Upper lobe of right lung (tissue), 1 donor: ENCODE data around the gene SEC14L2. TPM values are rescaled to one million over a fixed set of nuclear protein-coding genes. Genes with fewer than 3 reads are reported as not detected.

Source experiments
- ATAC-seq: fragments of 200-7000 bp; cut with Tn5 transposase; one replicate; pipeline ENCODE4 v1.9.1; 2020; ENCODE audit warnings: mild to moderate bottlenecking, moderate library complexity
- DNase-seq: peaks from one replicate; pipeline ENCODE4 v3.0.0-alpha.2; 2020
- H3K27ac ChIP-seq: fragments of 200-600 bp; one replicate; pipeline ENCODE4 v1.8.0; 2022
- H3K27me3 ChIP-seq: fragments of 200-600 bp; one replicate; pipeline ENCODE4 v1.8.0; 2022; ENCODE audit warnings: mild to moderate bottlenecking
- H3K36me3 ChIP-seq: fragments of 200-600 bp; one replicate; pipeline ENCODE4 v1.8.0; 2022
- H3K4me1 ChIP-seq: fragments of 200-600 bp; one replicate; pipeline ENCODE4 v1.8.0; 2022
- H3K4me3 ChIP-seq: fragments of 200-600 bp; one replicate; pipeline ENCODE4 v1.8.0; 2022; ENCODE audit warnings: mild to moderate bottlenecking
- H3K9me3 ChIP-seq: fragments of 200-600 bp; one replicate; pipeline ENCODE4 v1.8.0; 2022
- intact Hi-C: fragments of 100-400 bp; cut with DNase I; formaldehyde crosslinking; loops from one replicate; pipeline ENCODE4 v1.11.0; 2022
- long read RNA-seq: library from polyadenylated mRNA; unstranded; transcript quantifications from one replicate; pipeline ENCODE4 v2.0.0, GENCODE V29; 2021
- total RNA-seq: library from RNA; stranded (reverse); fragmentation: NEBNext Ultra II Directional; extraction: Animal tissue kit (Norgen Biotek cat#: 25700); gene quantifications from one replicate; pipeline ENCODE4 v1.2.1, GENCODE V29; 2021
- TF ChIP-seq, protein P1 (sequence below): fragments of 200-600 bp; IDR thresholded peaks from one replicate; pipeline ENCODE4 v1.8.0; 2022; ENCODE audit warnings: antibody characterized with exemption
- donor health status: DM: no; HTN: yes; CAD: no; lungs with severe emphysema.

Gene SEC14L2
- 7.1 TPM for total RNA-seq
- long read RNA-seq, full-length matches to known transcripts = 1 of 13 reads
- long read RNA-seq, partial matches to known transcripts = 1 of 13 reads
- long read RNA-seq, other reads (novel, unspliced or antisense) = 11 of 13 reads

DNA sequence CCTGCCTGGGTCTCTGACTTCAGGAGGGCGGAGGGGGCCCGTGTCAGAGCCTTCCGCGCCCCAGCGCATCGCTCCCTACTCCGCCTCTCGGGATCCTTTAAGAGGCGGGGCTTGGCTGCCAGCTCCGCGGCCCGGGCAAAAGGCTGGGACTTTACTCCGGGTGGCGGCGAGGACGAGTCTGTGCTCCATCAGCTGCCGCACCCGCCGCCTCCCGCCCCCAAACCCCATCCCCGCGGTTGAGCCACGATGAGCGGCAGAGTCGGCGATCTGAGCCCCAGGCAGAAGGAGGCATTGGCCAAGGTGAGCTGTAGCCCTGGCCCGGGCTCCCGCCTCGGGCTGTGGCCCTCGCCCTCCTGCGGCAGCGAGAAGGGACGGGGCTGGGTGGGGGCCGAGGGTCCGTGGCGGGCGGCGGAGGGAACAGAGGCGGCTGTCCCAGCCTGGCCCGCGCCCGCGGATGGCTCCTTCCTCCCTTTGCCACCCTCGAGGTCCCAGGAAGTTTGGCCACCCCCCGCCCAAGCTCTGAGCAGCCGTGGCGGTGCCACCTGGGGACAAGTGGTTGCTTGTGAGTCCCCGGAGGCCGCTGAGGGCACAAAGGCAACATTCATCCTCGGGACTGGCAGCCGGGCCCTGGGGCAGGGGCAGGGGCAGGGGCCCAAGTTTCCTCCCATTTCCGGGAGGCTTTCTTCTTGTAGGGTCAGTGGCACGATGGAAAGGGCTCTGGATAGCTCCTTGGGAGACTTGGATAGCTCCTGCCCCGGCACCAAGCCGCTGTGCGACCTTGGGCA, at the start of gene SEC14L2:
Gene SEC14L2 (plus strand): TSS at position 148 of the 785 bp plus-strand sequence. CDS start 99 bp downstream, at position 247.
- H3K36me3 ChIP-seq = no peaks in the 10 kb centered on the region
- peak within 1 kb of the TSS; percentile 64 for H3K4me3 ChIP-seq
- TF ChIP-seq, protein P1, sequence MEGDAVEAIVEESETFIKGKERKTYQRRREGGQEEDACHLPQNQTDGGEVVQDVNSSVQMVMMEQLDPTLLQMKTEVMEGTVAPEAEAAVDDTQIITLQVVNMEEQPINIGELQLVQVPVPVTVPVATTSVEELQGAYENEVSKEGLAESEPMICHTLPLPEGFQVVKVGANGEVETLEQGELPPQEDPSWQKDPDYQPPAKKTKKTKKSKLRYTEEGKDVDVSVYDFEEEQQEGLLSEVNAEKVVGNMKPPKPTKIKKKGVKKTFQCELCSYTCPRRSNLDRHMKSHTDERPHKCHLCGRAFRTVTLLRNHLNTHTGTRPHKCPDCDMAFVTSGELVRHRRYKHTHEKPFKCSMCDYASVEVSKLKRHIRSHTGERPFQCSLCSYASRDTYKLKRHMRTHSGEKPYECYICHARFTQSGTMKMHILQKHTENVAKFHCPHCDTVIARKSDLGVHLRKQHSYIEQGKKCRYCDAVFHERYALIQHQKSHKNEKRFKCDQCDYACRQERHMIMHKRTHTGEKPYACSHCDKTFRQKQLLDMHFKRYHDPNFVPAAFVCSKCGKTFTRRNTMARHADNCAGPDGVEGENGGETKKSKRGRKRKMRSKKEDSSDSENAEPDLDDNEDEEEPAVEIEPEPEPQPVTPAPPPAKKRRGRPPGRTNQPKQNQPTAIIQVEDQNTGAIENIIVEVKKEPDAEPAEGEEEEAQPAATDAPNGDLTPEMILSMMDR = no peak
- peak; percentile 82 for ATAC-seq
- peaks cover 17% of the 10 kb centered on the region for H3K4me1 ChIP-seq
- H3K9me3 ChIP-seq = no peaks in the 10 kb centered on the region
- intact Hi-C loops = loop anchor here (10.0 kb wide), 1 partner anchor 292 kb away; no protein-coding TSS in a partner anchor
- DNase-seq = peak; percentile 88
- H3K27ac ChIP-seq = no peak within 1 kb of the TSS
- no peaks in the 10 kb centered on the region for H3K27me3 ChIP-seq

DNA sequence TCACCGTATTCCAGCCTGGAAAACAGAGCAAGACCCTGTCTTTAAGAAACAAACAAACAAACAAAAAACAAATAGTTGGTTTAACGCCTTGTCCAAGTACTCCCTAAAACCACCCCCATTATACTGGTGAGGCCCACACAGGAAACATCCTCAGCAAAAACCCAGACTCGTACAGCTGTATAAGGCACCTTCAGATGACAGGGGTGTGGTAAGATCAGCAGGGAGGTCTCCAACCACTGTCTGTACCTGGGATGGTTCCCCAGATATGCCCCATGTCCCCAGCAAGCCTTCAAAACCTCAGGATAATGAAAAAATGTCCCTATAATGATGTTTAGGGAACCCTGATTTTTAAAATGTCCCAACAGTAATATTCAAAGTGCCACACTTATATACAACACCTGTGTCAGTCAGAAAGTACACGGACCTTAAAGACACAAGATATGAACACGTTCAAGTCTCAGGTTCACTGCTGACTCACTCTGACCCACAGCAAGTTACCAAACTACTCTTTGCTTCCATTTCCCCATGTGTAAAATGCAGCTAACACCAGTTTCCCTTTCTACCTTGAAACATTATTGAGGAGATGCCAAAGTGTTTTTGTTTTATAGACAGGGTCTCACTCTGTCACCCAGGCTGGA, 49.4 kb upstream of the SEC14L2 start:
- intact Hi-C loops = no loop called here
- ATAC-seq = no peak
- no peaks in the 10 kb centered on the region for H3K27me3 ChIP-seq
- DNase-seq = no peak
- H3K9me3 ChIP-seq = no peaks in the 10 kb centered on the region
- H3K27ac ChIP-seq = no peak overlapping the region
- TF ChIP-seq, protein P1 = no peak
- H3K4me3 ChIP-seq = no peak overlapping the region
- peaks cover 22% of the 10 kb centered on the region for H3K4me1 ChIP-seq
- peaks cover 100% of the 10 kb centered on the region for H3K36me3 ChIP-seq

GRCh38 chr22:30348404-30348803, 48.4 kb upstream of the SEC14L2 start:
- Histone ChIP-seq H3K4me1 (peaks cover 27% of the 10 kb centered on the region), H3K36me3 (peaks cover 97% of the 10 kb centered on the region), H3K27ac (peak overlapping the region; percentile 34), H3K4me3 (no peak overlapping the region), H3K9me3 (no peaks in the 10 kb centered on the region), H3K27me3 (no peaks in the 10 kb centered on the region)
- ATAC-seq = no peak
- TF ChIP-seq, protein P1 = no peak
- intact Hi-C loops = no loop called here
- no peak for DNase-seq

GRCh38 chr22:30348809-30349208, 48.0 kb upstream of the SEC14L2 start:
- H3K36me3 ChIP-seq = peaks cover 93% of the 10 kb centered on the region
- intact Hi-C loops = no loop called here
- no peak for ATAC-seq

DNA sequence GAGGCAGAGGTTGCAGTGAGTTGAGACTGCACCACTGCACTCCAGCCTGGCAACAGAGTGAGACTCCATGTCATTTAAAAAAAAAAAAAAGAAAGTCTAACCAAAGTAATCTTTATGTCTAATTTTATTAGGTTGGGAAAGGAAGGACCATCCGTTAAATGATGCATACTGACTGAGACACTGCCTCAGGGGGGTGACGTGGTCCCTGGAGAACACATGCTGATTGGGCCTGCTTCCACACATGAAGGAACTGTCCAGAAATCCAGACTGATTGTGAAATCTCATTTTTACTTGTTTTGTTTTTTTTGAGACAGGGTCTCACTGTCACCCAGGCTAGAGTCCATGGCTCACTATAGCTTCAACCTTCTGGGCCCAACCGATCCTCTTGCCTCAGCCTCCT, 45.6 kb upstream of the SEC14L2 start:
- Histone ChIP-seq H3K36me3 (peaks cover 69% of the 10 kb centered on the region), H3K9me3 (no peaks in the 10 kb centered on the region), H3K4me1 (peaks cover 47% of the 10 kb centered on the region), H3K27me3 (no peaks in the 10 kb centered on the region), H3K4me3 (no peak overlapping the region), H3K27ac (peak overlapping the region; percentile 3)
- intact Hi-C loops = no loop called here
- no peak for ATAC-seq
- no peak for DNase-seq
- TF ChIP-seq, protein P1 = no peak

More at GRCh38 chr22:30348809-30349208, 48.0 kb upstream of the SEC14L2 start:
- no peaks in the 10 kb centered on the region for H3K9me3 ChIP-seq
- no peak overlapping the region for H3K4me3 ChIP-seq
- H3K27ac ChIP-seq = peak overlapping the region; percentile 34
- no peak for DNase-seq
- peaks cover 29% of the 10 kb centered on the region for H3K4me1 ChIP-seq
- TF ChIP-seq, protein P1 = no peak
- no peaks in the 10 kb centered on the region for H3K27me3 ChIP-seq
